Muscle layer of duodenum (tissue), 2 donors: ENCODE results near the gene SMIM14.
"Not testable (repeated sequence)": the region's sequence is repeated elsewhere in the genome, so short reads cannot be mapped to it uniquely, and the experiment has no call there.

ENCODE experiments used
- H3K27ac ChIP-seq: one replicate; pipeline ENCODE4 v1.7.0; 2013; ENCODE audit warnings: mild to moderate bottlenecking, low read length
- H3K27me3 ChIP-seq: one replicate; pipeline ENCODE4 v1.7.0; 2013; ENCODE audit warnings: low read depth, mild to moderate bottlenecking, control low read depth, low read length
- H3K36me3 ChIP-seq, 2 donors: one replicate each; pipeline ENCODE4 v1.7.0; 2013; ENCODE audit warnings: low read length in 2 of 2, control low read depth in 1 of 2, mild to moderate bottlenecking in 1 of 2; ENCODE audit not compliant: insufficient read depth in 2 of 2, control insufficient read depth in 1 of 2
- H3K4me1 ChIP-seq, 2 donors: one replicate each; pipeline ENCODE4 v1.7.0; 2013; ENCODE audit warnings: low read length in 2 of 2, mild to moderate bottlenecking in 2 of 2, control low read depth in 1 of 2, moderate library complexity in 1 of 2; ENCODE audit not compliant: insufficient read depth in 2 of 2, control insufficient read depth in 1 of 2
- H3K4me3 ChIP-seq, 2 donors: one replicate each; pipeline ENCODE4 v1.7.0; 2013; ENCODE audit warnings: low read length in 2 of 2, low read depth in 1 of 2, mild to moderate bottlenecking in 1 of 2
- H3K9me3 ChIP-seq, 2 donors: one replicate each; pipeline ENCODE4 v1.7.0; 2013; ENCODE audit warnings: low read length in 2 of 2, control low read depth in 1 of 2, mild to moderate bottlenecking in 1 of 2; ENCODE audit not compliant: control insufficient read depth in 1 of 2
- donor health status: healthy.

The SMIM14 gene

GRCh38 chr4:39660757-39661156, 22.1 kb upstream of the SMIM14 start:
- no peaks in the 10 kb centered on the region for H3K9me3 ChIP-seq
- no peaks in the 10 kb centered on the region for H3K36me3 ChIP-seq
- no peaks in the 10 kb centered on the region for H3K4me1 ChIP-seq
- H3K27me3 ChIP-seq, result no peaks in the 10 kb centered on the region
- H3K4me3 ChIP-seq, result no peak overlapping the region
- no peak overlapping the region for H3K27ac ChIP-seq

- Histone ChIP-seq H3K27me3 (no peaks in the 10 kb centered on the region), H3K36me3 (no peaks in the 10 kb centered on the region), H3K4me1 (no peaks in the 10 kb centered on the region), H3K27ac (no peak overlapping the region), H3K9me3 (no peaks in the 10 kb centered on the region), H3K4me3 (no peak overlapping the region)
Measured at GRCh38 chr4:39660045-39660444, 21.4 kb upstream of the SMIM14 start.

GRCh38 chr4:39658756-39659155, 20.1 kb upstream of the SMIM14 start:
- Histone ChIP-seq H3K27me3 (no peaks in the 10 kb centered on the region), H3K27ac (no peak overlapping the region), H3K9me3 (no peaks in the 10 kb centered on the region), H3K4me3 (no peak overlapping the region), H3K36me3 (no peaks in the 10 kb centered on the region), H3K4me1 (no peaks in the 10 kb centered on the region)

GRCh38 chr4:39657465-39657864, 18.8 kb upstream of the SMIM14 start:
- no peaks in the 10 kb centered on the region for H3K36me3 ChIP-seq
- H3K4me3 ChIP-seq, result no peak overlapping the region
- no peaks in the 10 kb centered on the region for H3K27me3 ChIP-seq
- H3K4me1 ChIP-seq, result no peaks in the 10 kb centered on the region
- no peak overlapping the region for H3K27ac ChIP-seq
- H3K9me3 ChIP-seq, result no peaks in the 10 kb centered on the region

GRCh38 chr4:39656638-39657037, 18.0 kb upstream of the SMIM14 start:
- not testable (repeated sequence) for H3K27me3 ChIP-seq, H3K9me3 ChIP-seq, H3K4me3 ChIP-seq, H3K4me1 ChIP-seq, H3K36me3 ChIP-seq, H3K27ac ChIP-seq

- Histone ChIP-seq H3K27ac (no peak overlapping the region), H3K9me3 (no peaks in the 10 kb centered on the region), H3K27me3 (no peaks in the 10 kb centered on the region), H3K4me1 (no peaks in the 10 kb centered on the region), H3K4me3 (no peak overlapping the region), H3K36me3 (no peaks in the 10 kb centered on the region)
Measured at GRCh38 chr4:39655876-39656275, 17.2 kb upstream of the SMIM14 start.

- H3K36me3 ChIP-seq, result no peaks in the 10 kb centered on the region
- no peaks in the 10 kb centered on the region for H3K27me3 ChIP-seq
- no peaks in the 10 kb centered on the region for H3K4me1 ChIP-seq
- no peaks in the 10 kb centered on the region for H3K9me3 ChIP-seq
- peak overlapping the region; percentile 58 for H3K27ac ChIP-seq
- H3K4me3 ChIP-seq, result no peak overlapping the region
Measured at GRCh38 chr4:39655211-39655610, 16.5 kb upstream of the SMIM14 start.

GRCh38 chr4:39651586-39651985, 12.9 kb upstream of the SMIM14 start:
- H3K36me3 ChIP-seq, H3K4me1 ChIP-seq, H3K27ac ChIP-seq: not testable (repeated sequence)

GRCh38 chr4:39649639-39650265, 11.1 kb upstream of the SMIM14 start:
- H3K27me3 ChIP-seq, result no peaks in the 10 kb centered on the region
- H3K4me3 ChIP-seq, result no peak overlapping the region
- H3K27ac ChIP-seq, result no peak overlapping the region
- no peaks in the 10 kb centered on the region for H3K36me3 ChIP-seq
- no peaks in the 10 kb centered on the region for H3K9me3 ChIP-seq
- no peaks in the 10 kb centered on the region for H3K4me1 ChIP-seq

More at GRCh38 chr4:39651586-39651985, 12.9 kb upstream of the SMIM14 start:
- not testable (repeated sequence) for H3K9me3 ChIP-seq, H3K4me3 ChIP-seq, H3K27me3 ChIP-seq

- no peaks in the 10 kb centered on the region for H3K9me3 ChIP-seq
- no peaks in the 10 kb centered on the region for H3K36me3 ChIP-seq
- H3K27ac ChIP-seq, result no peak overlapping the region
- no peaks in the 10 kb centered on the region for H3K27me3 ChIP-seq
- H3K4me3 ChIP-seq, result no peak overlapping the region
- H3K4me1 ChIP-seq, result no peaks in the 10 kb centered on the region
Measured at GRCh38 chr4:39648827-39649558, 10.3 kb upstream of the SMIM14 start.

- Histone ChIP-seq H3K36me3 (no peaks in the 10 kb centered on the region), H3K27ac (no peak overlapping the region), H3K27me3 (no peaks in the 10 kb centered on the region), H3K4me1 (no peaks in the 10 kb centered on the region), H3K4me3 (no peak overlapping the region), H3K9me3 (no peaks in the 10 kb centered on the region)
Measured at GRCh38 chr4:39648213-39648612, 9.5 kb upstream of the SMIM14 start.
